SIG-M5 treated with dmso at 0.1 percent for 504 hours (cell line): ENCODE data around the gene KHSRP.
A peak's percentile ranks its signal among the peaks of the same experiment; 100 is the strongest.

Experiments
- DNase-seq: peaks from one replicate; lab custom pipeline; 2025; ENCODE audit not compliant: unreplicated experiment; lab: John Stamatoyannopoulos, UW

The KHSRP gene

GRCh38 chr19:6424195-6424938 lies at the start of gene KHSRP:
TSS of gene KHSRP (minus strand) at chr19:6424811. CDS start at chr19:6424701, 110 bp downstream.
- no peak for DNase-seq

GRCh38 chr19:6473647-6474046 lies 49.0 kb upstream of the KHSRP start:
- DNase-seq: no peak

GRCh38 chr19:6472713-6473112 lies 48.1 kb upstream of the KHSRP start:
- no peak for DNase-seq

- no peak for DNase-seq
These were observed 46.5 kb upstream of the KHSRP start for GRCh38 chr19:6471076-6471475.

GRCh38 chr19:6470173-6470572 lies 45.6 kb upstream of the KHSRP start:
- DNase-seq: no peak

GRCh38 chr19:6467384-6467783 lies 42.8 kb upstream of the KHSRP start:
- no peak for DNase-seq

GRCh38 chr19:6466526-6467248 lies 42.1 kb upstream of the KHSRP start:
- no peak for DNase-seq

GRCh38 chr19:6465663-6466062 lies 41.1 kb upstream of the KHSRP start:
- DNase-seq: no peak

GRCh38 chr19:6465006-6465405 lies 40.4 kb upstream of the KHSRP start:
- DNase-seq: no peak

GRCh38 chr19:6464070-6464873 lies 39.7 kb upstream of the KHSRP start, which contains the start of gene CRB3:
TSS of gene CRB3 (plus strand) at chr19:6464271. CDS start at chr19:6464702, 431 bp downstream.
- DNase-seq: no peak

- DNase-seq: peak; percentile 98
These were observed 35.7 kb upstream of the KHSRP start for GRCh38 chr19:6460099-6460884.

- peak; percentile 56 for DNase-seq
These were observed 34.9 kb upstream of the KHSRP start, which contains the start of gene SLC25A23 for GRCh38 chr19:6459262-6460098. TSS of gene SLC25A23 (minus strand) at chr19:6459792. CDS start at chr19:6459628, 164 bp downstream.

GRCh38 chr19:6458695-6459261 lies 34.2 kb upstream of the KHSRP start:
- no peak for DNase-seq

GRCh38 chr19:6457958-6458694 lies 33.5 kb upstream of the KHSRP start:
- no peak for DNase-seq

GRCh38 chr19:6455924-6456323 lies 31.3 kb upstream of the KHSRP start:
- no peak for DNase-seq

- DNase-seq: no peak
These were observed 29.4 kb upstream of the KHSRP start for GRCh38 chr19:6453951-6454565.

- DNase-seq: no peak
These were observed 28.3 kb upstream of the KHSRP start for GRCh38 chr19:6452899-6453298.

GRCh38 chr19:6452223-6452614 lies 27.6 kb upstream of the KHSRP start:
- no peak for DNase-seq
